GM23338 (cell line): ENCODE data around the gene MYO3B. TPM values are rescaled to one million over a fixed set of nuclear protein-coding genes. Genes with fewer than 3 reads are reported as not detected.

ENCODE experiments used
- ATAC-seq: fragments of 200-7000 bp; cut with Tn5 transposase; 3 replicates; pipeline ENCODE4 v1.9.1; 2020
- DNase-seq: peaks from one replicate; pipeline ENCODE4 v3.0.0-alpha.2; 2015; ENCODE audit warnings: low spot score
- H2AFZ ChIP-seq: fragments of 200-600 bp; sonication (generic); 2 replicates; pipeline ENCODE4 v1.8.0; 2016; ENCODE audit warnings: antibody characterized with exemption, mild to moderate bottlenecking, moderate library complexity
- H3F3A ChIP-seq: fragments of 200-600 bp; sonication (generic); replicated peaks from 2 replicates; pipeline ENCODE4 v1.8.0; 2017; ENCODE audit warnings: antibody characterized with exemption, mixed run types, low read depth
- H3K27ac ChIP-seq: fragments of 200-600 bp; sonication (generic); 2 replicates; pipeline ENCODE4 v1.6.1; 2016; ENCODE audit warnings: low read depth
- H3K27me3 ChIP-seq: fragments of 200-600 bp; sonication (generic); 2 replicates; pipeline ENCODE4 v1.8.0; 2016; ENCODE audit warnings: mild to moderate bottlenecking, mixed run types, moderate library complexity; ENCODE audit not compliant: insufficient read depth
- H3K36me3 ChIP-seq: fragments of 200-600 bp; sonication (generic); 2 replicates; pipeline ENCODE4 v1.8.0; 2016; ENCODE audit warnings: mild to moderate bottlenecking; ENCODE audit not compliant: insufficient read depth
- H3K4me1 ChIP-seq: fragments of 200-600 bp; sonication (generic); 2 replicates; pipeline ENCODE4 v1.8.0; 2016; ENCODE audit warnings: mild to moderate bottlenecking, moderate library complexity; ENCODE audit not compliant: insufficient read depth
- H3K4me2 ChIP-seq: fragments of 200-600 bp; sonication (generic); 2 replicates; pipeline ENCODE4 v1.7.1; 2017; ENCODE audit warnings: mixed run types
- H3K4me3 ChIP-seq: fragments of 200-600 bp; sonication (generic); 2 replicates; pipeline ENCODE4 v1.6.1; 2016; ENCODE audit warnings: mixed run types
- H3K79me2 ChIP-seq: fragments of 200-600 bp; sonication (generic); replicated peaks from 2 replicates; pipeline ENCODE4 v1.8.0; 2017; ENCODE audit warnings: mild to moderate bottlenecking; ENCODE audit not compliant: insufficient read depth
- H3K9me2 ChIP-seq: fragments of 200-600 bp; sonication (generic); 2 replicates; pipeline ENCODE4 v1.8.0; 2017; ENCODE audit not compliant: insufficient read depth
- H4K20me1 ChIP-seq: fragments of 200-600 bp; sonication (generic); replicated peaks from 2 replicates; pipeline ENCODE4 v1.8.0; 2017; ENCODE audit warnings: mild to moderate bottlenecking; ENCODE audit not compliant: insufficient read depth
- H3K27ac Mint-ChIP-seq: 2 replicates; pipeline ENCODE4 v1.8.0; 2020; ENCODE audit warnings: inconsistent platforms, mild to moderate bottlenecking, moderate library complexity, mixed read lengths
- H3K27me3 Mint-ChIP-seq: 3 replicates; pipeline ENCODE4 v1.8.0; 2022; ENCODE audit warnings: low read depth, mild to moderate bottlenecking, moderate library complexity, mixed read lengths, inconsistent platforms; ENCODE audit not compliant: insufficient read depth, poor library complexity
- H3K36me3 Mint-ChIP-seq: 3 replicates; pipeline ENCODE4 v1.8.0; 2021; ENCODE audit warnings: low read depth, mild to moderate bottlenecking, inconsistent platforms, moderate library complexity, mixed read lengths
- H3K4me1 Mint-ChIP-seq: 3 replicates; pipeline ENCODE4 v1.8.0; 2020; ENCODE audit warnings: mild to moderate bottlenecking, inconsistent platforms, mixed read lengths
- H3K4me3 Mint-ChIP-seq: 3 replicates; pipeline ENCODE4 v1.8.0; 2021; ENCODE audit warnings: moderate library complexity, mild to moderate bottlenecking, inconsistent platforms, mixed read lengths
- H3K9me3 Mint-ChIP-seq: 3 replicates; pipeline ENCODE4 v1.8.0; 2020; ENCODE audit warnings: moderate library complexity, mild to moderate bottlenecking, inconsistent platforms, mixed read lengths
- CREB1 ChIP-seq: fragments of 250-450 bp; sonication (Bioruptor Pico); IDR thresholded peaks from 2 replicates; pipeline ENCODE4 v1.5.0; 2020; ENCODE audit warnings: low read depth, mild to moderate bottlenecking, moderate library complexity
- CTCF ChIP-seq, 2 experiments: fragments of 200-600 bp in 1 of 2; sonication (generic) in 1 of 2; conservative IDR thresholded peaks; 2 replicates each; pipeline versions ENCODE4 v1.5.1 to v1.6.1; 2016 to 2017; ENCODE audit warnings: antibody characterized with exemption in 2 of 2, low read depth in 2 of 2, mild to moderate bottlenecking in 2 of 2, moderate library complexity in 1 of 2
- EZH2 ChIP-seq: fragments of 200-600 bp; sonication (generic); IDR thresholded peaks from one replicate; pipeline ENCODE4 v1.8.0; 2017; ENCODE audit warnings: antibody characterized with exemption, mild to moderate bottlenecking, low read depth; ENCODE audit not compliant: unreplicated experiment
- EZH2phosphoT487 ChIP-seq: fragments of 200-600 bp; sonication (generic); IDR thresholded peaks from one replicate; pipeline ENCODE4 v1.8.1; 2018; ENCODE audit warnings: antibody characterized with exemption; ENCODE audit not compliant: unreplicated experiment
- JUNB ChIP-seq: IDR thresholded peaks from one replicate; pipeline ENCODE4 v1.6.1; 2016; ENCODE audit warnings: antibody characterized with exemption; ENCODE audit not compliant: unreplicated experiment
- NANOG ChIP-seq: IDR thresholded peaks from 2 replicates; pipeline ENCODE4 v1.6.1; 2016; ENCODE audit warnings: antibody characterized with exemption, borderline replicate concordance
- POLR2AphosphoS5 ChIP-seq: IDR thresholded peaks from 2 replicates; pipeline ENCODE4 v1.6.1; 2016; ENCODE audit warnings: antibody characterized with exemption, low read depth
- STAT1 ChIP-seq: IDR thresholded peaks from one replicate; pipeline ENCODE4 v1.6.1; 2016; ENCODE audit warnings: antibody characterized with exemption; ENCODE audit not compliant: unreplicated experiment
- ZNF331 ChIP-seq: fragments of 250-450 bp; sonication (Bioruptor Pico); IDR thresholded peaks from 2 replicates; pipeline ENCODE4 v1.5.0; 2020; ENCODE audit warnings: low read depth, mild to moderate bottlenecking, moderate library complexity
- ZNF462 ChIP-seq: fragments of 250-450 bp; sonication (Bioruptor Pico); IDR thresholded peaks from 2 replicates; pipeline ENCODE4 v1.5.0; 2020; ENCODE audit warnings: mild to moderate bottlenecking, moderate library complexity
- polyA plus RNA-seq: library from polyadenylated mRNA; unstranded; fragments of >200 nt; fragmentation: Nextera tagmentation; extraction: Ambion mirVana; gene quantifications from 2 replicates; pipeline ENCODE4 v1.2.1, GENCODE V29; 2016
- total RNA-seq: library from RNA; depleted of rRNA; stranded (reverse); fragments of >200 nt; shearing (Covaris generic); gene quantifications from 2 replicates; pipeline ENCODE4 v1.2.3, GENCODE V29; 2014
- TF ChIP-seq, protein P1 (sequence below): IDR thresholded peaks from 2 replicates; pipeline ENCODE4 v1.6.1; 2016; ENCODE audit warnings: antibody characterized with exemption
- TF ChIP-seq, protein P2 (sequence below): IDR thresholded peaks from one replicate; pipeline ENCODE4 v1.6.1; 2018; ENCODE audit warnings: antibody characterized with exemption; ENCODE audit not compliant: unreplicated experiment

The MYO3B gene
- total and polyA plus RNA-seq, 2 experiments from 2014 or later = 0.42 TPM; not detected in 1

DNA sequence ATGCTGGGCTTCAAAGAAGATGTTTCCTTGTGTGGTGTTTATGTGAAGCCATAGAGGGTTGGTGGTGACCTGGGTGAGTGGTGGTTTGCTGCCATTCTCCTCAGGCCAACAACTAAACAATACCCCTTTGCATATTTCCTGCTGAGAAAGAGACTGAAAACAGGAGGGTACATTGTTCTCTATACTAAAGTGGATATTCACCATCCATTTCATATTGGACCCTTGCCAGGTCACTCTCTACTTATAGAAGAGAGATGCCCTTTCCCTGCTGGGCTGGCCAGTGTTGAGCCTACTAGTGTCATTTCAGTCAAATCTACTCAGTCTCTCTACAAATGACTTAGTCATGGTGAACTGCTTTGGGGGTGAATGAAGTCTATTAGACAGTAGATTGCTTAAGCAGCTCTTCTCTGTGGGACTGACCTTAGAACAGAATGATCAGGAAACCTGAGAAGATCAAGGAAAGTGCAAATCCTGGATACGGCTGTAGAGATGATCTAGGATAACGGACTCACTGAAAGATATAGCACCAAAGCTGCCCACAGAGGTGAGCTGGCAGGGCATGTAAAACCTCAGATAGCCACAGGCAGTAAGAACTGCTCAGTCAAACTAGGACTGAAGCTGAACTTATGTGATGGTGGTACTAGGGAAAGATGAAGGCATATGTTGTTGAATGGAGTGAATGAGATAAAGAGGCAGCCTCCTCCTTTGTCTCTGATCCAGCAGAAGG lies 154.9 kb downstream of the MYO3B start (continued):
- TF ChIP-seq ZNF462 (CRISPR knock-in tag) (no peak), EZH2phosphoT487 (no peak), STAT1 (no peak)

GRCh38 chr2:170335351-170335750 lies 157.4 kb downstream of the MYO3B start:
- Mint-ChIP-seq H3K4me3 (no peak overlapping the region), H3K27ac (no peak overlapping the region), H3K4me1 (peaks cover 21% of the 10 kb centered on the region), H3K9me3 (peaks cover 14% of the 10 kb centered on the region), H3K27me3 (peaks cover 3% of the 10 kb centered on the region), H3K36me3 (peaks cover 10% of the 10 kb centered on the region; the same call in 1 of the 3 replicates)
- Histone ChIP-seq H3K27ac (no peak overlapping the region), H3K36me3 (0 out of 2 replicates have a peak, but pooled peaks cover 6% of the 10 kb centered on the region), H3K9me2 (peaks cover 7% of the 10 kb centered on the region; the same call in 1 of the 2 replicates), H2AFZ (no peak overlapping the region), H4K20me1 (no peaks in the 10 kb centered on the region), H3K4me1 (peaks cover 19% of the 10 kb centered on the region), H3K79me2 (no peaks in the 10 kb centered on the region), H3K27me3 (no peaks in the 10 kb centered on the region), H3K4me2 (no peak overlapping the region), H3K4me3 (no peak overlapping the region), H3F3A (no peaks in the 10 kb centered on the region)
- ATAC-seq (no peak), DNase-seq (no peak)
- TF ChIP-seq CREB1 (CRISPR knock-in tag) = no peak
- TF ChIP-seq CTCF (conservative IDR thresholded peaks at IDR 0.05; ENCODE audit: low read depth in 2 of 2) = no peak
- TF ChIP-seq EZH2 = no peak
- no peak for TF ChIP-seq NANOG
- no peak for TF ChIP-seq STAT1
- TF ChIP-seq JUNB = no peak
- TF ChIP-seq EZH2phosphoT487 = no peak
- TF ChIP-seq ZNF331 (CRISPR knock-in tag) = no peak
- TF ChIP-seq, protein P1, sequence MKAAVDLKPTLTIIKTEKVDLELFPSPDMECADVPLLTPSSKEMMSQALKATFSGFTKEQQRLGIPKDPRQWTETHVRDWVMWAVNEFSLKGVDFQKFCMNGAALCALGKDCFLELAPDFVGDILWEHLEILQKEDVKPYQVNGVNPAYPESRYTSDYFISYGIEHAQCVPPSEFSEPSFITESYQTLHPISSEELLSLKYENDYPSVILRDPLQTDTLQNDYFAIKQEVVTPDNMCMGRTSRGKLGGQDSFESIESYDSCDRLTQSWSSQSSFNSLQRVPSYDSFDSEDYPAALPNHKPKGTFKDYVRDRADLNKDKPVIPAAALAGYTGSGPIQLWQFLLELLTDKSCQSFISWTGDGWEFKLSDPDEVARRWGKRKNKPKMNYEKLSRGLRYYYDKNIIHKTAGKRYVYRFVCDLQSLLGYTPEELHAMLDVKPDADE = no peak
- no peak for TF ChIP-seq POLR2AphosphoS5
- TF ChIP-seq, protein P2, sequence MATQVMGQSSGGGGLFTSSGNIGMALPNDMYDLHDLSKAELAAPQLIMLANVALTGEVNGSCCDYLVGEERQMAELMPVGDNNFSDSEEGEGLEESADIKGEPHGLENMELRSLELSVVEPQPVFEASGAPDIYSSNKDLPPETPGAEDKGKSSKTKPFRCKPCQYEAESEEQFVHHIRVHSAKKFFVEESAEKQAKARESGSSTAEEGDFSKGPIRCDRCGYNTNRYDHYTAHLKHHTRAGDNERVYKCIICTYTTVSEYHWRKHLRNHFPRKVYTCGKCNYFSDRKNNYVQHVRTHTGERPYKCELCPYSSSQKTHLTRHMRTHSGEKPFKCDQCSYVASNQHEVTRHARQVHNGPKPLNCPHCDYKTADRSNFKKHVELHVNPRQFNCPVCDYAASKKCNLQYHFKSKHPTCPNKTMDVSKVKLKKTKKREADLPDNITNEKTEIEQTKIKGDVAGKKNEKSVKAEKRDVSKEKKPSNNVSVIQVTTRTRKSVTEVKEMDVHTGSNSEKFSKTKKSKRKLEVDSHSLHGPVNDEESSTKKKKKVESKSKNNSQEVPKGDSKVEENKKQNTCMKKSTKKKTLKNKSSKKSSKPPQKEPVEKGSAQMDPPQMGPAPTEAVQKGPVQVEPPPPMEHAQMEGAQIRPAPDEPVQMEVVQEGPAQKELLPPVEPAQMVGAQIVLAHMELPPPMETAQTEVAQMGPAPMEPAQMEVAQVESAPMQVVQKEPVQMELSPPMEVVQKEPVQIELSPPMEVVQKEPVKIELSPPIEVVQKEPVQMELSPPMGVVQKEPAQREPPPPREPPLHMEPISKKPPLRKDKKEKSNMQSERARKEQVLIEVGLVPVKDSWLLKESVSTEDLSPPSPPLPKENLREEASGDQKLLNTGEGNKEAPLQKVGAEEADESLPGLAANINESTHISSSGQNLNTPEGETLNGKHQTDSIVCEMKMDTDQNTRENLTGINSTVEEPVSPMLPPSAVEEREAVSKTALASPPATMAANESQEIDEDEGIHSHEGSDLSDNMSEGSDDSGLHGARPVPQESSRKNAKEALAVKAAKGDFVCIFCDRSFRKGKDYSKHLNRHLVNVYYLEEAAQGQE = no peak
